ENCODE results near the gene NOD1. TPM values are rescaled to one million over a fixed set of nuclear protein-coding genes. Genes with fewer than 3 reads are reported as not detected.
A peak's percentile ranks its signal among the peaks of the same experiment; 100 is the strongest.
"Not testable (repeated sequence)": the region's sequence is repeated elsewhere in the genome, so short reads cannot be mapped to it uniquely, and the experiment has no call there.

The NOD1 gene
- total RNA-seq, 1 donor from 2014 or later: 7.8 TPM

DNA sequence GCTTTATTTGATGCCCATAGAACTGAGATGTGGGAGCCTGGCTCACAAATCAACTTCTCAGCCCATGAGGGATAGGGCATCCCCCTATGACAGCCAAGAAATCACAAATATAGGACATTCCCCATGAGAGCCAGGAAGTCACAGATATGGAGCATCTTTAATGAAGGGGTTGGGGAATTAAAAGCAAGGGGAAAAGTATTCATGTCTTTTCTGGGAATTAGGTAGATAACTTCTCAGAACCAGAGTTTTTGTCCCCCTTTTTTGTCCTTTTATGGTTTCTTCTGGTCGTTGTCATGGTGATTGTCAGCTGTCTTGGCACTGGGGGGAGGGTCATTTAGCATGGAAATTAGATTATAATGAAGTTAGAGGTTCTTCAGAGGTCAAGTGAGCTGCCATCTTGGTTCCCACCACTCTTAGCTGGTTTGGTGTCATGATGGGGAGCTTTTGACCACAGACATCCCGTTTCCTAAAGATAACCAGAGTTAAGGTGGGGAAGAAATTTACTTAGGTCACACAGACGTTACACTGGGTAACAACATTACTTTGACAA, 56.9 kb downstream of the NOD1 start:
- TF ChIP-seq, protein P1, sequence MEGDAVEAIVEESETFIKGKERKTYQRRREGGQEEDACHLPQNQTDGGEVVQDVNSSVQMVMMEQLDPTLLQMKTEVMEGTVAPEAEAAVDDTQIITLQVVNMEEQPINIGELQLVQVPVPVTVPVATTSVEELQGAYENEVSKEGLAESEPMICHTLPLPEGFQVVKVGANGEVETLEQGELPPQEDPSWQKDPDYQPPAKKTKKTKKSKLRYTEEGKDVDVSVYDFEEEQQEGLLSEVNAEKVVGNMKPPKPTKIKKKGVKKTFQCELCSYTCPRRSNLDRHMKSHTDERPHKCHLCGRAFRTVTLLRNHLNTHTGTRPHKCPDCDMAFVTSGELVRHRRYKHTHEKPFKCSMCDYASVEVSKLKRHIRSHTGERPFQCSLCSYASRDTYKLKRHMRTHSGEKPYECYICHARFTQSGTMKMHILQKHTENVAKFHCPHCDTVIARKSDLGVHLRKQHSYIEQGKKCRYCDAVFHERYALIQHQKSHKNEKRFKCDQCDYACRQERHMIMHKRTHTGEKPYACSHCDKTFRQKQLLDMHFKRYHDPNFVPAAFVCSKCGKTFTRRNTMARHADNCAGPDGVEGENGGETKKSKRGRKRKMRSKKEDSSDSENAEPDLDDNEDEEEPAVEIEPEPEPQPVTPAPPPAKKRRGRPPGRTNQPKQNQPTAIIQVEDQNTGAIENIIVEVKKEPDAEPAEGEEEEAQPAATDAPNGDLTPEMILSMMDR (IDR thresholded peaks at IDR 0.05; ENCODE audit: insufficient read depth, low read length, poor library complexity, severe bottlenecking): no peak
- no peaks in the 10 kb centered on the region for H3K27me3 ChIP-seq (ENCODE audit: control insufficient read depth, insufficient read depth, low read length)
- H3K36me3 ChIP-seq (ENCODE audit: control insufficient read depth, insufficient read depth, low read length): no peaks in the 10 kb centered on the region
- no peak overlapping the region for H3K4me3 ChIP-seq (ENCODE audit: low read depth, low read length)
- DNase-seq (ENCODE audit: low read depth): no peak

DNA sequence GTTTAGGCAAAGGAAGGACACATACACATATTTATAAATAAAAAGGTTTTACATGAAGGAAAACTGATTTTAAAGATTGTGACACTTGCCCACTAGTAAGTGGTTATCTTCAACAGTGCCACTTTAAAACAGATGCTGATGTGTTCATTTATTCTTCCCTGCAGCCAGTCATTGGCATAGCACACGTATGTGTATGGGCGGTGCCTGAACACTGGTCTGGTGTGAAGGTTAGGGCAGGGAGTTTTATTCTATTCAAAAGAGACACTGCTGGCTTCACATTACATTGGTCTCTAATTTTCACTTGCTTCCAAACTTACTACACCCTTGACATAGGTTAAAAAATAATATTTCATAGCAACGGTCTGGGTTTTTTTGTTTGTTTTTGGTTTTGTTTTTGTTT, 57.9 kb downstream of the NOD1 start:
- no peaks in the 10 kb centered on the region for H3K27me3 ChIP-seq (ENCODE audit: control insufficient read depth, insufficient read depth, low read length)
- DNase-seq (ENCODE audit: low read depth): no peak
- TF ChIP-seq, protein P1 (IDR thresholded peaks at IDR 0.05; ENCODE audit: insufficient read depth, low read length, poor library complexity, severe bottlenecking): no peak
- H3K4me3 ChIP-seq (ENCODE audit: low read depth, low read length): no peak overlapping the region
- H3K36me3 ChIP-seq (ENCODE audit: control insufficient read depth, insufficient read depth, low read length): no peaks in the 10 kb centered on the region

- H3K36me3 ChIP-seq (ENCODE audit: control insufficient read depth, insufficient read depth, low read length); DNase-seq (ENCODE audit: low read depth); H3K4me3 ChIP-seq (ENCODE audit: low read depth, low read length); H3K27me3 ChIP-seq (ENCODE audit: control insufficient read depth, insufficient read depth, low read length): not testable (repeated sequence)
These were observed 58.5 kb downstream of the NOD1 start for GRCh38 chr7:30420080-30420479.

- H3K4me3 ChIP-seq (ENCODE audit: low read depth, low read length): no peak overlapping the region
- no peaks in the 10 kb centered on the region for H3K36me3 ChIP-seq (ENCODE audit: control insufficient read depth, insufficient read depth, low read length)
- H3K27me3 ChIP-seq (ENCODE audit: control insufficient read depth, insufficient read depth, low read length): no peaks in the 10 kb centered on the region
- TF ChIP-seq, protein P1 (IDR thresholded peaks at IDR 0.05; ENCODE audit: insufficient read depth, low read length, poor library complexity, severe bottlenecking): no peak
- DNase-seq (ENCODE audit: low read depth): no peak
These were observed 64.7 kb downstream of the NOD1 start for GRCh38 chr7:30413864-30414263.

DNA sequence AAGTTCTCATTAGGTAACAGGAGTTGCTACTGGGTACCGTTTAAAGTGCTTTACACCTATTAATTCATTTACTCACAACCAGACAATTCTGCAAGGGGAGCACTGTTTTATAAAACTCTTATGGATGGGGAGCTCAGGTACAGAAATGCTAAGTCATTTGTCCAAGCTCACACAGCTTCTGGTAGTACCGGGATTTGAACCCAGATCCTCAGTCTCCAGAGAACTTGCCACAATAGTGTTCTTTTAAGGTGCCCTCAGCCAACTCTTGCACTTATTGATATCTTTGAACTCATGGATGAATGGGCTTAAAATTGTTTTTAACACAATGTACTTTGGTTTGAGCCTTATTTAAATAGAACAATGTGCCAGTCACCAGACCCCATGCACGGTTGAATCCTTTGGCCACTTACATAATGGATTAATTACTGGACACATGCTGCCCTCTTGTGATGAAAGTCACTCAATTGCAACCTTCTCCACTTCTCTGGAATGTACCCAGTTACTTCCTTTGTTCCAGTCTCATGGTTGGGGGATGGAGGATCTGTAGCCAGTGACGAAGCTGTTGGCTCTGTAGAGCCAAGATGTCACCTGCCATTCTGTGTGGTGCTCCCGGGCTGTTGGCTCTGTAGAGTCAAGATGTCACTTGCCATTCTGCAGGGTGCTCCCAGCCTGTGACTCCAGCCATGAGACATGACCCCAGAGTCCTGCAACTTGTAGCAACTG, 65.6 kb downstream of the NOD1 start:
- Histone ChIP-seq H3K36me3 (ENCODE audit: control insufficient read depth, insufficient read depth, low read length) (no peaks in the 10 kb centered on the region), H3K4me3 (ENCODE audit: low read depth, low read length) (no peak overlapping the region), H3K27me3 (ENCODE audit: control insufficient read depth, insufficient read depth, low read length) (no peaks in the 10 kb centered on the region)
- TF ChIP-seq, protein P1 (IDR thresholded peaks at IDR 0.05; ENCODE audit: insufficient read depth, low read length, poor library complexity, severe bottlenecking): peak; percentile 50
- peak; percentile 45 for DNase-seq (ENCODE audit: low read depth)

DNA sequence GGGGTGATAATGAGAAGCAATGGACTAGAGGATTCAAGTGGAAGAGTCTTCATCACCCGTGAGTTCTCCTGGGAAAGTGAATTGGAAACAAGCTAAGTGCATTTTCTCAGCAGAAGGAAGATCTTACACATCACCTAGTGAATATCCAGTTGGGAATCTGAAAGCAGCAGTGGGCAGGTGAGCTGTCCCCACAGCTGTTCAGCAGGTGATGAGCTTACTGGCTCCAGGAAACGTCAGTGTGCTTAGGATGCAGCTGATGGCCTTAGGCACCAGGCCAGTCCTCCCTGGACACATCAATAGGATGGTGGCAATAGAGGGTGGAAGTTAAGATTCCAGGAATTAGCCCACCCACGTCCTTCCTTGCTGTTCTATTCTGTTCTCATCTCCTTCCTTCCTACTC, 66.7 kb downstream of the NOD1 start:
- Histone ChIP-seq H3K4me3 (ENCODE audit: low read depth, low read length) (no peak overlapping the region), H3K27me3 (ENCODE audit: control insufficient read depth, insufficient read depth, low read length) (no peaks in the 10 kb centered on the region), H3K36me3 (ENCODE audit: control insufficient read depth, insufficient read depth, low read length) (no peaks in the 10 kb centered on the region)
- TF ChIP-seq, protein P1 (IDR thresholded peaks at IDR 0.05; ENCODE audit: insufficient read depth, low read length, poor library complexity, severe bottlenecking): no peak
- DNase-seq (ENCODE audit: low read depth): no peak
